Right hindlimb (tissue), 1 donor: ENCODE data around the gene TRIM71.
"Not testable (repeated sequence)": the region's sequence is repeated elsewhere in the genome, so short reads cannot be mapped to it uniquely, and the experiment has no call there.

ENCODE experiments used
- DNase-seq: peaks from one replicate; pipeline ENCODE4 v3.0.0-alpha.2; 2018

TRIM71 gene

GRCh38 chr3:32940726-32941125 is 122.9 kb downstream of the TRIM71 start:
- no peak for DNase-seq

- no peak for DNase-seq
Measured at GRCh38 chr3:32945136-32945535, 127.3 kb downstream of the TRIM71 start.

- not testable (repeated sequence) for DNase-seq
Measured at GRCh38 chr3:32945598-32945997, 127.8 kb downstream of the TRIM71 start.

- no peak for DNase-seq
Measured at GRCh38 chr3:32946973-32947788, 129.4 kb downstream of the TRIM71 start.
